Naive B cell (primary cell): ENCODE data around the gene ZNF630. TPM values are rescaled to one million over a fixed set of nuclear protein-coding genes. Genes with fewer than 3 reads are reported as not detected.
"Not testable (repeated sequence)": the region's sequence is repeated elsewhere in the genome, so short reads cannot be mapped to it uniquely, and the experiment has no call there.

Experiments
- ATAC-seq, 2 donors: fragments of 150-1000 bp; cut with Tn5 transposase; 2 replicates each; pipeline ENCODE4 v1.10.0; 2021; ENCODE audit warnings: low read depth in 2 of 2, mild to moderate bottlenecking in 2 of 2, moderate library complexity in 2 of 2
- DNase-seq: peaks from one replicate; pipeline ENCODE4 v3.0.0; 2022
- H3K27ac Mint-ChIP-seq, 6 donors: one replicate each; pipeline ENCODE4 v1.8.0; 2020 to 2022; ENCODE audit warnings: mild to moderate bottlenecking in 6 of 6, mixed read lengths in 6 of 6, moderate library complexity in 5 of 6, inconsistent platforms in 2 of 6
- H3K27me3 Mint-ChIP-seq, 3 donors: one replicate each; pipeline ENCODE4 v1.8.0; 2021 to 2022; ENCODE audit warnings: mixed read lengths in 3 of 3, mild to moderate bottlenecking in 1 of 3
- H3K36me3 Mint-ChIP-seq, 2 donors: one replicate each; pipeline ENCODE4 v1.8.0; 2020 to 2022; ENCODE audit warnings: mixed read lengths in 2 of 2, inconsistent platforms in 1 of 2, mild to moderate bottlenecking in 1 of 2
- H3K4me1 Mint-ChIP-seq, 3 donors: one replicate each; pipeline ENCODE4 v1.8.0; 2020 to 2022; ENCODE audit warnings: mixed read lengths in 3 of 3, inconsistent platforms in 1 of 3, mild to moderate bottlenecking in 1 of 3, moderate library complexity in 1 of 3
- H3K4me3 Mint-ChIP-seq, 8 donors: one replicate each; pipeline ENCODE4 v1.8.0; 2020 to 2022; ENCODE audit warnings: mild to moderate bottlenecking in 8 of 8, mixed read lengths in 8 of 8, moderate library complexity in 8 of 8, inconsistent platforms in 2 of 8
- H3K9me3 Mint-ChIP-seq, 7 donors: one replicate each; pipeline ENCODE4 v1.8.0; 2020 to 2022; ENCODE audit warnings: mixed read lengths in 7 of 7, mild to moderate bottlenecking in 5 of 7, inconsistent platforms in 2 of 7, moderate library complexity in 1 of 7
- polyA plus RNA-seq, 6 donors: library from polyadenylated mRNA; unstranded; fragments of 300-500 nt; fragmentation: Illumina TruSeq; gene quantifications; one replicate each; pipeline ENCODE4 v1.2.3, GENCODE V29; 2021; ENCODE audit warnings: low read depth in 6 of 6

ZNF630 gene
- 1 to 10 TPM in 5 of 6 donors, under 1 TPM in 1; 0.87 to 4.8 (median 2.9) TPM for polyA plus RNA-seq

DNA sequence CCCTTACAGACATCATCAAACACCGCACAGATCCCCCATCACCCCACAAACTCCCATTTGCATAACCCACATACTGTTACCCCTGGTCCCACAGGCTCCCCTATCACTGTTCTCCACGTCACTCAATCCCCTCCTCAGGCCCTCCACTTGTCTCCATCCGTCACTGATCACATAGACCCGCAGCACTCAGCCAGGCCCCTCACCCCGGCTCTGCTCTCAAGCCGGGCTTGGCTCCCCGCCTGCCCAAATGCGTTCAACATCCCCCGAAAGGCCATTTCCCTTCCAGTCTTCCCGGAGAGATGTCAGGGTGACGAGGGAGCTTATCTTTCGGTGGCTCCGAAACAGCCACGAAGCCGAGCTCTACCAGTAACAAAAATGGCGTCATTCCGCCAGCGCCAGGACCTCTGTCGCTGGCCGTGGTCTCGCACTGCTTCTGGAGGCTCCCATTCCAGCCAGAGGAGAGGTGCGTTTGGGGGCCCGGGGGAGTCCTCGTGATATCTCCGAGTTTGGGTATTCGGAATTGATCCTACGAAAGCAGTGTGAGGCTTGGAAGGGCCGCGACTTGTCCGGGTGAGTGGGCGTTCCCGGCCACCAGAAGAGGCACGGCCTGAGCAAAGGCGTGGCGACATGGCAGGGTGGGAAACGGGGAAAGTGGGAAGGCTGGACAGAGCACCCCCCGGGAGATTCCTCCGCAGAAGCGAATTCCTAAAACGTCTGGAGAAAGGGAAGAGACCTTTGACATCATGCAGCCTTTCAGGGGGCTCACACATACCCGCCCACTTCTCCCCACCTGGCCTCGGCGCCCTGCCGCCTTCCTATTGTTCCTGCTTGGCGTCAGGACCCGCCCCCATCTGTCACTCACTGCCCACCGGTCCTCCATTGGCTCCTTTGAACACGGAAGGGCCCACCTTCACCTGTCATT, at the start of gene ZNF630:
Gene ZNF630 (minus strand): TSS at position 577 of the 922 bp plus-strand sequence. CDS start 4,754 bp downstream, outside the sequence.
- H3K27ac Mint-ChIP-seq, result peak within 1 kb of the TSS; percentile 88 to 98 (median 97)
- peaks cover 17 to 23% (median 22%) of the 10 kb centered on the region in 3 donors for H3K4me1 Mint-ChIP-seq
- no peaks in the 10 kb centered on the region for H3K27me3 Mint-ChIP-seq
- H3K36me3 Mint-ChIP-seq, result no peaks in the 10 kb centered on the region
- peak within 1 kb of the TSS; percentile 87 to 98 (median 94) for H3K4me3 Mint-ChIP-seq
- peak; percentile 87 to 88 for ATAC-seq
- H3K9me3 Mint-ChIP-seq, result peaks cover 0 to 3% (median 0%) of the 10 kb centered on the region in 7 donors
- DNase-seq, result peak; percentile 63

DNA sequence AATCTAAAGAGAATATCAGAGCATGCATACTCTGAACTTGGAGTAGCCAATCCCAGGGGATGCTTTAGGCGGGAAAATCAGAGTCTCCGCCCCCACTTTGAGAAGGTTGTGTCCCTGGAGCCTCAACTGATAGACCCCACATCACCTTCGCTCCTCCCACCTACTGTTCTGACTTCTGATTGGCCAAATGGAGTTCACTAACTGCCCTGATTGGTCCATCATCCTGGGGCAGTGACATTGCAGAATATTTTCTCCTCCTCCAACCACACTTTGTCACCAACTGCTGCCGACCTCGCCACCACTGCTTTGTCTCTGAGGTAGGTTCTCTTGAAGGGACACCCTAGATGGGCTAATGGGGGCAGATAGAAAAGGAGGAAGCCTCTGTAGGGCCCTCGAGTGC, 36.3 kb upstream of the ZNF630 start:
- H3K9me3 Mint-ChIP-seq, result peaks cover 0 to 4% (median 0%) of the 10 kb centered on the region in 7 donors
- peaks cover 2 to 8% (median 7%) of the 10 kb centered on the region in 3 donors for H3K4me1 Mint-ChIP-seq
- H3K4me3 Mint-ChIP-seq, result no peak overlapping the region
- H3K36me3 Mint-ChIP-seq, result no peaks in the 10 kb centered on the region
- H3K27ac Mint-ChIP-seq, result no peak overlapping the region
- peaks cover 0 to 8% (median 0%) of the 10 kb centered on the region in 3 donors for H3K27me3 Mint-ChIP-seq
- DNase-seq, result no peak
- no peak for ATAC-seq

DNA sequence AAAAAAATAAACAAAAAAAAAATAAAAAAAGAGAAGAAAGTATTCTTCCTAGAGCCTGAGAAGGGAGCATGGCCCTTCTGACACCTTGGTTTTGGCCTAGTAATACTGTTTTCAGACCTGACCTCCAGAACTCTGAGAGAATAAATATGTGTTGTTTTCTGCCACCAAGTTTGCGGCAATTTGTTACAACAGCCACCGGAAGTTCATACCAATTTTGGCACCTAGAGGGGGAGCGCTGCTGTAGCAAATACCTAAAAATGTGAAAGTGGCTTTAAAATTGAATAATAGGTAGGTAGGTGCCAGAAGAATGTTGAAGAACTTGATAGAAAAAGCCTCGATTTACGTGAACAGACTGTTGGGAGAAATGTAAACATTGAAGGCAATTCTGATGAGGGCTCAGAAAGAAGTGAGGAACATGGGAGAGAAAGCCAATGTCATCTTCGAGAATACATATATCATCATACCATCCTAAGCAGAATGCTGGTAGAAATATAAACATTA, 31.5 kb upstream of the ZNF630 start:
- ATAC-seq (no peak), DNase-seq (no peak)
- Mint-ChIP-seq H3K9me3 (peaks cover 0 to 19% (median 3%) of the 10 kb centered on the region in 7 donors), H3K27me3 (no peaks in the 10 kb centered on the region), H3K36me3 (no peaks in the 10 kb centered on the region), H3K4me3 (no peak overlapping the region), H3K4me1 (peaks cover 2 to 8% (median 7%) of the 10 kb centered on the region in 3 donors), H3K27ac (no peak overlapping the region)

DNA sequence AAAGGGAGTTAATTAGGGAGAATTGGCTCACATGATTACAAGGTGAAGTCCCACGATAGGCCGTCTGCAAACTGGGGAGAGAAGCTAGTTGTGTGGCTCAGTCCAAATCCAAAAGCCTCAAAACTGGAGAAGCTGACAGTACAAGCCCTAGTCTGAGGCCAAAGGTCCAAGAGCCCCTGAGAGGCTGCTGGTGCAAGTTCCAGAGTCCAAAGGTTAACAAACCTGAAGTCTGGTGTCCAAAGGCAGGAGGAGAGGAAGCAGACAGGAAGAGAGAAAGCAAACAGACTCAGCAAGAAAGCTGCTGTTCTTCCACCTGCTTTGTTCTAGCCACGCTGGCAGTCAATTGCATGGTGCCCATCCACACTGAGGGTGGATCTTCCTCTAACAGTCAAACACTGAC, 30.0 kb upstream of the ZNF630 start:
- Mint-ChIP-seq H3K4me1 (peaks cover 2 to 8% (median 7%) of the 10 kb centered on the region in 3 donors), H3K36me3 (no peaks in the 10 kb centered on the region), H3K9me3 (peaks cover 0 to 19% (median 3%) of the 10 kb centered on the region in 7 donors), H3K4me3 (no peak overlapping the region), H3K27me3 (no peaks in the 10 kb centered on the region), H3K27ac (no peak overlapping the region)
- DNase-seq (no peak), ATAC-seq (no peak)

DNA sequence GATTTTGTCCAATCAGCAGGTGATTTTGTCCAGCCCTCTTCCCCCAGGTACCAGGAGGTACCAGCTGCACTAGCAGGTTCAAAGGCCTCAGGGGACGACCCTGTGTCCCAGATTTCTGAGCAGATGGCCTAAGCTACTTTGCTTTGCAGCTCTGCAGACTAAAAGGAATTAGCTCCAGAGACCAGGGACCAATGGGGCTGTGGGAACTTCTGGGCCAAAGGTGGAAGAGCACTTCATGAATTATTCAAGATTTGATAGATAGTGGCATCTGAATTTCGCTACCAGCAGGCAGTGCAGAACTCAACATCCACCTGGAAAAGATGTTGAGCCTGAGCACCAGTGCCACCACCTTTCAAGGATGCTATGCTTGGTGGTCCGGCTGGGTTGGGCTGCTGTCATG, 21.1 kb upstream of the ZNF630 start:
- not testable (repeated sequence) for DNase-seq, H3K36me3 Mint-ChIP-seq, H3K9me3 Mint-ChIP-seq, H3K27me3 Mint-ChIP-seq, H3K4me1 Mint-ChIP-seq, H3K27ac Mint-ChIP-seq, ATAC-seq, H3K4me3 Mint-ChIP-seq

DNA sequence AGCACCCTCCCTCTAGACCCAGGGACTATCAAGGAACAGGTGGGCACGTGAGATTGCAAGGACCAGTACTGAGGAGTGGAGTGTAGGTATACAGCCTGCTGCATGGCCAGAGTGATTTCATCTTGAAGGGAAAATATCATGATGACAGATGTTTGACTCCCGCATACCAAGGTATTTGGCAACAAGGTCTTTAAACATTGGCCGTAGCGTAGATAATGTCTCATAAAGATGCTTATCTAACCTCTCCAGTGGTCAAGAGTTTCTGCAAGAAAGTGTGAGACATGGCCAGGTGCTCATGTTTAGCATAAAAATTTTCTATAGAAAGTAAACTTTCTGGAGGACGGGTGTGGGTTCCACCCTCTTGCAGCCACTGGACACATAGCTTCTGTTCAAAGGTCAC, 18.7 kb upstream of the ZNF630 start:
- no peaks in the 10 kb centered on the region for H3K9me3 Mint-ChIP-seq
- peaks cover 0 to 6% (median 0%) of the 10 kb centered on the region in 3 donors for H3K27me3 Mint-ChIP-seq
- H3K4me3 Mint-ChIP-seq, result no peak overlapping the region
- DNase-seq (no peak), ATAC-seq (no peak)
- no peaks in the 10 kb centered on the region for H3K4me1 Mint-ChIP-seq
- no peaks in the 10 kb centered on the region for H3K36me3 Mint-ChIP-seq
- no peak overlapping the region for H3K27ac Mint-ChIP-seq

DNA sequence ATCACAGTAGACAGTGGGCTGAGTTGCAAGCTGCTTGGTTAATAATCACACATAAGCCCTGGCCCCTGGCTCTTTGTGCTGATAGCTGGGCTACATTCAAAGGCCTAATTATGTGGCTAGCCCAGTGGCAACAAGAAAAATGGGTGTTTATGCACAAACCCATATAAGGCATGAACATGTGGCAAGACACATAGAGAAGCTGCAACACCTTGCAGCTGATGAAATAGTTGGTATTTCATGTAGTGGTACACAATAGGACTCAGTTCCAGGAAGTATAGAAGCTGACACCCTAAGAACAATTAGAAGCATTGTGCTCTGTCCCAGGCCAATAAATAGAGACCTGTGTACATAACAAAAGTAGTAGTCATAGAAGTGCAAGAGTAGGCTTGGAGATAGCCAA, 14.6 kb upstream of the ZNF630 start:
- Mint-ChIP-seq H3K9me3 (no peaks in the 10 kb centered on the region), H3K36me3 (no peaks in the 10 kb centered on the region), H3K4me3 (no peak overlapping the region), H3K4me1 (peaks cover 0 to 4% (median 0%) of the 10 kb centered on the region in 3 donors), H3K27me3 (peaks cover 0 to 3% (median 0%) of the 10 kb centered on the region in 3 donors), H3K27ac (no peak overlapping the region)
- no peak for ATAC-seq
- no peak for DNase-seq

DNA sequence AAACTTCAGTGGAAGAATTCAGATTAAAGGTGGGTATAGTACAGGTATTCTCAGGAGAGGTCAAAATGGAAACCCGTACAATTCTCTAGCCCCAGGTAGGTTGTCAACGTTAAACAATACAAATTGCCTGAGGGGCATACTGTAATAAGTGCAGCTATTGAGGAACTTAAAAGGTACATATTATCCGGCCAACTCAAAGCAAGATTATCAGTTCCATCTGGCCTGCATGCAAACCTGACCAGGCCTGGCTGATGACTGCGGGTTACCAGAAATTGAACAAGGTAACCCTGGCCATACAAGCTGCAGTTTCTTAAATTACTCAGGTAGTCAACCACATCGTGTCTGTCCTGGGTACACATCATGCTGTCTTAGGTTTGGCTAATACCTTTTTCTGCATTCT, 12.3 kb upstream of the ZNF630 start:
- Mint-ChIP-seq H3K4me3 (no peak overlapping the region), H3K9me3 (no peaks in the 10 kb centered on the region), H3K36me3 (no peaks in the 10 kb centered on the region), H3K27me3 (no peaks in the 10 kb centered on the region), H3K4me1 (peaks cover 0 to 4% (median 0%) of the 10 kb centered on the region in 3 donors), H3K27ac (no peak overlapping the region)
- no peak for ATAC-seq
- DNase-seq, result no peak

DNA sequence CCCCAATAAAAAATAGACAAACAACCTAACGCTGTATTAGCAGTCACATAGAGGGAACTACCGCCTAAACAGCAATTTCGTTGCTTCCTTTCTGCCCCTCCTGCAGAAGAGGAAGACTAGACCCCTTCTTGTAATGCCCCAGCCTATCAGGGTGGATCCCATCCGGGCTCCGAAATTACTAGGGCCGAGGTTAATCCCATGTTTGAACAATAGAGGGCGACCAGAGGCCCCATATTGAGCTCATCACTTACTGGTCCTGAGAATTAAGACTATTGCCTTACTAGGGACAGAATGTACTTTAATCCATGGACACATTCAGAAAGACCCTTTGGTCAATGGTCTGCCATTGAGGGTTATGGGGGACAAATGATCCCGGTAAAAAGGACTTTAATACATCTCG, 11.8 kb upstream of the ZNF630 start:
- ATAC-seq (peak; percentile 82 to 86), DNase-seq (peak; percentile 41)
- no peaks in the 10 kb centered on the region for H3K9me3 Mint-ChIP-seq
- peaks cover 0 to 4% (median 0%) of the 10 kb centered on the region in 3 donors for H3K4me1 Mint-ChIP-seq
- no peaks in the 10 kb centered on the region for H3K36me3 Mint-ChIP-seq
- H3K27ac Mint-ChIP-seq, result no peak overlapping the region
- H3K27me3 Mint-ChIP-seq, result no peaks in the 10 kb centered on the region
- no peak overlapping the region for H3K4me3 Mint-ChIP-seq

DNA sequence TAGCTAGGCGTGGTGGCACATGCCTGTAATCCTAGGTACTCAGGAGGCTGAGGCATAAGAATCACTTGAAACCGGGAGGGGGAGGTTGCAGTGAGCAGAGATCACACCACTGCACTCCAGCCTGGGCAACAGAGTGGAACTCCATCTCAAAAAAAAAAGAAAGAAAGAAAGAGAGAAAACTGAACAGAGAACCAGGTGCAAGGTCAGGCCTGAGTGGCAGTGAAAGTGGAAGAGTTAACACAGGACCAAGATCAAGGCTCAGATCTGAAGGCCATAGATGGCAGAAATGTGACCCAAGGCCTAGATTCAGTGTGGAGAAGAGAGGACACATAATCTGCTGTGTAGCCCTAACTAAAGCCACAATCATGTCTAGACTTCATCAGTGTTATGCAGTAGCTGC, 4.9 kb upstream of the ZNF630 start:
- Mint-ChIP-seq H3K27ac (peak overlapping the region in 3 of 6 donors; percentile 47 to 84 (median 74)), H3K4me1 (peaks cover 9 to 17% (median 16%) of the 10 kb centered on the region in 3 donors), H3K9me3 (peaks cover 0 to 3% (median 0%) of the 10 kb centered on the region in 7 donors), H3K27me3 (no peaks in the 10 kb centered on the region), H3K4me3 (peak overlapping the region in 2 of 8 donors; percentile 19 to 41), H3K36me3 (no peaks in the 10 kb centered on the region)
- DNase-seq (no peak), ATAC-seq (no peak)

DNA sequence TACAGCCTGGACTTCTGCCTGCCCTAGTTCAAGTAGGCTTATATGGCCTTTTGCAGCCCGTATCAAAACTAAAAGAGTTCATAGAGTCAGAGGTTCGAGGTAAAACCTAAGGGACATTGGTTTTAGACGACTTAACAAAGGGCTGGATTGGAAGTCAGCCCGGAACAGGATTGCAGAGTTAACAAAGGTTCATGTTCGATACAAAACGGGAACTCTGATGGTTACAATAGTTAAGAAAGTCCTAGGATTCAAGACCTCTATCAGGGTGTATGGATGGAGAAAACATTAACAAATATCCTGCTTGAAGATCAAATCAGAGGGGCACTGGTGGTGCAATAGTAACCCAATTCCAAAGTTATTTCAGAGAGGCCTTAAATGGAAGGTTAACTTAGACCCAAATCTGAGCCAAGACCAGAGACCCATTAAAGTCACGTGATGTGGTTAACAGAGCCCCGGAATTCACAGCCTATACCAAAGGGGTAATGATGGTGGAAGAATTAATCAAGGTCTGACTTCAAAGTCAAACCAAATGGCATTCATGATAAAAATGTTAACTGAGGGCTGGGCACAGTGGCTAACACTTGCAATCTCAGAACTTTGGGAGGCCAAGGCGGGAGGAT, 656 bp upstream of the ZNF630 start:
- DNase-seq (no peak), ATAC-seq (no peak)
- Mint-ChIP-seq H3K36me3 (no peaks in the 10 kb centered on the region), H3K4me1 (peaks cover 17 to 28% (median 25%) of the 10 kb centered on the region in 3 donors), H3K27ac (peak overlapping the region; percentile 88 to 98 (median 97)), H3K4me3 (peak overlapping the region; percentile 87 to 98 (median 94)), H3K9me3 (peaks cover 0 to 3% (median 0%) of the 10 kb centered on the region in 7 donors), H3K27me3 (no peaks in the 10 kb centered on the region)

DNA sequence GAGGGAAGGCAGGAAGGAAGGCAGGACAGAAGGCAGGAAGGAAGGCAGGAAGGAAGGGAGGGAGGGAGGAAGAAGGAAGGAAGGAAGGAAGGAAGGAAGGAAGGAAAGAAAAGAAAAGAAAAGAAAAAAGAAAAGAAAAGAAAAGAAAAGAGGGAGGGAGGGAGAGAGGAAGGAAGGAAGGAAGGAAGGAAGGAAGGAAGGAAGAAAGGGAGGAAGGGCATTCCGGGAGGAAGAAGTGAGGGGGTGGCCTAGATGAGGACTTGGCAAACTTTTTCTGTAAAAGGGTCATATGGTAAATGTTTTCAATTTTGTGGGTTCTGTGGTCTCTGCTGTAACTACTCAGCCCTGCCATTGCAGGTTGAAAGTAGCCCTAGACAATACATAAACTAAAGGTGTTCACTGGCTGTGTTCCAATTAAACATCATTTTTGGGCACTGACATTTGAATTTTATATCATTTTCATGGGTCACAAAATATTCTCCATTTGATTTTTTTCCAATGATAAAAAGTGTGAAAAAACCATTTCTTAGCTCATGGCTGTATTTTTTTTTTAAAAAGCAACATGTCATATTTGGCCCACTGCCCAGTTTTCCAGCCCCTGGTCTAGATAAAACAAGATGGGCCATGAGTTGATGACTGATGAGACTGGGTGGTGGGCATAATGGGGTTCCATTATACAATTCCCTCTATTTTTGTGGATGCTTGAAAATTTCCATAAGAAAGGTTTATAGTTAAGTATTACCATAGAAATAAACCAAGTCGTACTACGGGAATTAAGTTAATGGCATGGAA, 3.1 kb downstream of the ZNF630 start:
- DNase-seq, result no peak
- Mint-ChIP-seq H3K27me3 (no peaks in the 10 kb centered on the region), H3K27ac (no peak overlapping the region), H3K9me3 (peaks cover 0 to 2% (median 0%) of the 10 kb centered on the region in 7 donors), H3K36me3 (no peaks in the 10 kb centered on the region), H3K4me1 (peaks cover 19 to 25% (median 19%) of the 10 kb centered on the region in 3 donors), H3K4me3 (peak overlapping the region in 1 of 8 donors; percentile 68)
- ATAC-seq, result no peak

DNA sequence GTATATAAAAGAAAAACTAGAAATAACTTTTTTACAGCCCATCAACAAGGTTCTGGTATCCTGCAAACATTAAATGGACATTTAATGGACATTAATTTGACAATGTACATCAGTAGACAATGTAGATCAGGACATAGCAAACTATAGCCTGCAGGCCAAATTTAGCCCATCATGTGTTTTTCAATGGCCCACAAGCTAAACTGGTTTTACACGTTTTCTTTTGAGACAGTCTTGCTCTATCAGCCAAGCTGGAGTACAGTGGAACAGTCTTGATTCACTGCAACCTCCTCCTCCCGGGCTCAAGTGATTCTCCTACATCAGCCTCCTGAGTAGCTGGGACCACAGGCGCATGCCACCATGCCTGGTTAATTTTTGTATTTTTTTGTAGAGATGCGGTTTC, 7.2 kb downstream of the ZNF630 start:
- Mint-ChIP-seq H3K9me3 (peaks cover 0 to 19% (median 11%) of the 10 kb centered on the region in 7 donors), H3K27me3 (no peaks in the 10 kb centered on the region), H3K27ac (peak overlapping the region in 1 of 6 donors; percentile 29), H3K4me1 (peaks cover 2 to 8% (median 8%) of the 10 kb centered on the region in 3 donors), H3K36me3 (peaks cover 29 to 32% of the 10 kb centered on the region in 2 donors), H3K4me3 (no peak overlapping the region)
- no peak for DNase-seq
- ATAC-seq, result no peak
